GM19193 (cell line): ENCODE results near the gene POLR1C.

ENCODE experiments used
- POLR2A ChIP-seq: IDR thresholded peaks from 4 replicates; pipeline ENCODE4 v1.6.1; 2011; ENCODE audit not compliant: insufficient read depth, insufficient read length; ENCODE audit errors: extremely low read depth

The POLR1C gene, protein sequence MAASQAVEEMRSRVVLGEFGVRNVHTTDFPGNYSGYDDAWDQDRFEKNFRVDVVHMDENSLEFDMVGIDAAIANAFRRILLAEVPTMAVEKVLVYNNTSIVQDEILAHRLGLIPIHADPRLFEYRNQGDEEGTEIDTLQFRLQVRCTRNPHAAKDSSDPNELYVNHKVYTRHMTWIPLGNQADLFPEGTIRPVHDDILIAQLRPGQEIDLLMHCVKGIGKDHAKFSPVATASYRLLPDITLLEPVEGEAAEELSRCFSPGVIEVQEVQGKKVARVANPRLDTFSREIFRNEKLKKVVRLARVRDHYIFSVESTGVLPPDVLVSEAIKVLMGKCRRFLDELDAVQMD

GRCh38 chr6:43516697-43517504 lies at the start of gene POLR1C, which contains the start of gene YIPF3:
POLR1C (plus strand) TSS chr6:43517089; CDS start chr6:43517110, 21 bp downstream.
YIPF3 (minus strand) TSS chr6:43516926; CDS start chr6:43516807, 119 bp downstream.
- peak; percentile 92 for TF ChIP-seq POLR2A

GRCh38 chr6:43467752-43468151 lies 49.1 kb upstream of the POLR1C start:
- no peak for TF ChIP-seq POLR2A

DNA sequence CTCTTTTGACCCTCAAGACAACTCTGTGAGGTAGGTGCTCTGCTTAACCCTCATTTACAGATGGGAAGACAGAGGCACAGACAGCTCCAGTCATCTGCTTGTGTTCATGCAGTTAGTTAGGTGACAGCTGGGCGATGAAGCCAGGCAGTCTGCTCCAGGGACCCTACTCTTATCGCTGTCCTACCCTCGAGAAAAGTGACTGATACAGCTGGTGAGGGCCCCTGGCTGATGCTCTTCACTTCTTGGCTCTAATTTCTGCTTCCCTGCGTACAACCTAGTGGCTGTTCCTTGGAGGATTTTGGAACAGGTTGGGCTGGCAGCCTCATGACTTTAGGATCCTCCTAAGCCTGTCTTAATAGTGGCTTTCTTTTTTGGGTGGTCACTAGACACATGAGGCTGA lies 48.6 kb upstream of the POLR1C start:
- TF ChIP-seq POLR2A: no peak

DNA sequence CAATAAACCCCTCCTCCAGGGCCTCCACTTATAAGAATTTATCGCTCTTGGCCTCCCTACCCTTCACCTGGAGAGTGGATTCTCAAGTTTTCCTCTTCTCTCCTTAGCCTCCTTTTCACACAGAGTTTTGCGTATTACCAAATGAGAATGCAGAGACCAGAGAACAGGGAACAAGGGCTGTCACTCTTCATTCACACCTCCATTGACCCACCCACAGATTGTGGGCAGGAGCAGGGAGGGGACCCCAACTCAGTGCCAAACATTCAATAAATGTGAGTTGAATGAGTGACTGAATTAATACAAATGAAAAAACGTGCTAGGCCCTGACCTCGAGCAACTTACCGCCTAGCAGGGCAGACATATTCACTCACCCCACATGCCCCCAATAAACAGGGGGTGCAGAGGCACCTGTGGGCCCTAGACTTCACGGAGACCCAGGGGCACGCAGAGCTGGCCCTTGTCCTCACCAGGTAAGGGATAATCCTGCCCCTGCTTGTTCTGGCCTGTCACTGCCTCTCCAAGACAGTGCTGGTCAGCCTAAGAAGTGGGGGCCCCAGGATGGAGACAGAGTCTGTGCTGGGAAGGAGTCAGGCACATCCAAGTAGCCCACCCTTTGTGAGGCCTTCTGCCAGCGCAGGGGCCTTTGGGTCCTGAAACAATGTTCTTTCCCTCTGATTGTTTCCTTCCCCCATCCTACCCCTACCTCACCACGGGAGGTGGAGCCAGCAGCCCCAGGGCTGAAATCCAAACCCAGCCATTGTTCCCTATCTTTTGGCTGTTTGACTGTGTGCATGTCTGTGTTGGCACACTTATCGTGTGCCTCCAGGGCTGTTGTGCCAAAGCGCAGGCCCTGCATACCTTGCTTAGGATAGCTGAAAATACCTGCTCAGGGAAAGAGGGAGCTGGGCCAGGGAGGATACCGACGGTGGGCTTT lies 47.9 kb upstream of the POLR1C start:
- no peak for TF ChIP-seq POLR2A

DNA sequence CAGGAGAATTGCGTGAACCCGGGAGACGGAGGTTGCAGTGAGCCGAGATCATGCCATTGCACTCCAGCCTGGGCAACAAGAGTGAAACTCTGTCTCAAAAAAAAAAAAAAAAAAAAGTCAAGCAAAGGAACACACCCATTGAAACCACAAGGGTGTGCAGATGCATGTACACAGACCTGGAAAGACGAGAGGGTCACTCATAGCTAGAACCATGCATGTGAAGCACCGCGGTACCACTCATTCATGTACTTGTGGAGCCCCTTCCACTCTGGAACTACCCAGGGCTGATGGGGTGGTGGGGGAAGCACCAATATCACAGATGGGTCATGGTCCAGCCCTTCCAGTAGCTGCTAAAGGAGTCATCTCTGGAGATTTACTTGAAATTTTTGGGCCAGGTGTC lies 46.9 kb upstream of the POLR1C start:
- TF ChIP-seq POLR2A: no peak

DNA sequence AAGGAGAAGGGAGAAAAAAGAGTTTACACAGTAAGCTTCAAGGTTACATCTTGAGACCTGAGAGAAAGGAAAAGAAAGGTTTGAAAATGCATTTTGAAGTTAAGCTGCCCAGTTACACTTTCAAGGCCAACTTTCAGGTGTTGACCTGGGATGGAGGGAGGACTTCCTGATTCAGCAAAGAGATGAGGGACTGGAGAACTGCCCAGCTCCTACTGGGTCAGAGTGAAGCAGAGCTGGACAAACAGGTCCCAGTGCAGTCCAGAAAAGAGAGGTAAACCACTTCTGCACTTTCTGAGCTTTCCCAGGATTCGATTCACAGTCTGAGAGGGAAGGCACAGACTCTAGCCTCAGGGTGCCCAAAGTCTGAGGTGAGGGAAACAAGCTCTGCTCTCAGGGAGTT lies 45.5 kb upstream of the POLR1C start:
- TF ChIP-seq POLR2A: no peak

- TF ChIP-seq POLR2A: no peak
Measured at GRCh38 chr6:43472515-43472914, 44.4 kb upstream of the POLR1C start.

GRCh38 chr6:43475516-43475915 lies 41.4 kb upstream of the POLR1C start:
- TF ChIP-seq POLR2A: no peak

DNA sequence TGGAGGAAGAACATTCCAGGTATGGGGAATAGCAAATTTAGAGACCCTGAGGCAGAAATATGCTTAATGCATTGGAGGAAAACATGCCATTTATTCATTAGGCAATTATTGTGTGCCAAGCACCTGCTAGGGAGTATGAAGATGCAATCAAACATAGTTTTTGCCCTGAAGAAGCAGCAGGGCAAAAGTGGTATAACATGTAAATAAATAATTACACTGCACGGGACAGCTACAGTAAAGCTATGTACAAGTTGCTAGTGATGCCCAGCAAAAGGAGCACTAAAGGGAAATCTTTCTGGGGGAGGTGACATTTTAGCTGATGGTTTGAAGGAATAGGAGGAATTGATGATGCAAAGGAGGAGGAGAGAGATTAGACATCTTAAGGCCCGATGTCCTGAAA lies 40.1 kb upstream of the POLR1C start:
- no peak for TF ChIP-seq POLR2A

DNA sequence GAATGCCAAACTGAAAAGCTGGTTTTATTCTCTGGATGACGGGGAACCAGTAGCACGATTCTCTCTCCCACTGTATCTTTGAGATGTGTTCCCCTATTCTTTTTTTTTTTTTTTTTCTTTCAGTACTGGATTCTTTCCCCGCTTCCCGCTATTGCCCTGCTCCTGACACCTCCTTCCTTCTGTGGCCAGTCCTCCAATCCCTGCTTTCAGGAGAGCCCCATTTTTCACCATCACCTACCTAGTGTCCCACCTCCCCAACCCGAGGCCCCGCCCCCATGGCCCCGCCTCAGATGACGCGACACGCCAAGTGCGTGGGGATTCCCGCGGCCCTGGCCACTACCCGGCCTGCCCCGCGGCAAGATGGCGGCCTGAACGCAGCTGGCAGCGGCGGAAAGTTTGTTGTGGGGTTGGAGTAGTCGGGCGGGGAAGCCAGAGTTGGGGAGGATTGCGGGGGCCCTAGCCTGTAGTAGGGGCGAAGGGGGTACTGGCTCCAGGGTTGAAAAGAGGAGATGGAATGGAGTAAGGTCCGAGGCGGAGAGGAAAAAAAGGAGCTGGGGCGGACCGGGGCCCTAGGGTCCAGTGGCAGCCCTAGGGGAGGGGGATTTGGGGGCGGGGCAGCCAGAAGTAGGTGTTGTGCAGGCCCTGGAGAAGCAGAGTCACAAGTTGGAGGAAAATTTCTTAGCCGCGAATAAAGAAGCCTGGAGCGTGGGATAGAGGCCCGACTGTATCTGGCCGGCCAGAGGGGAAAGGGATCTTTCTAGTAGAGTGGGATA lies 39.5 kb upstream of the POLR1C start, which contains the start of gene TJAP1:
TSS of gene TJAP1 (plus strand) at position 336 of the 773 bp plus-strand sequence. CDS start 21,432 bp downstream, outside the sequence.
- TF ChIP-seq POLR2A: peak; percentile 91

DNA sequence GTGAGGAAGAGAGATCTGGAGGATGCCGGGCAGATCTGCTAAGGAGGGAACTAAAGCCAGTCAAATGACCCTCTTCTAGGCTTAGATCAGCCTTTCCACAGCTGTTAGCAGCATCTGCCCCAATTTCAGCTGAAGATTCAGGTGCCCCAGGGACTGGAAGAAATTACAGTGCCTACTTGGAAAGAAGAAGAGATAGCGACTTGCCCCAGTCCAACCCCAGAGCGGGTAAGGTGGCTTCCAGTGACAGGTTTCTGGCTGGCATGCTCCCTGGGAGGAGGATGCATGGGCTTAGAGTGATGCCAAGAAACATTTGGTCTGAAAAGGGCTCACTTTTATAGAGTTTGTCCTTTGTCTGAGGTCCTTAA lies 38.9 kb upstream of the POLR1C start:
- no peak for TF ChIP-seq POLR2A

- TF ChIP-seq POLR2A: no peak
Measured at GRCh38 chr6:43481075-43481474, 35.8 kb upstream of the POLR1C start.

- no peak for TF ChIP-seq POLR2A
Measured at GRCh38 chr6:43481591-43482236, 35.2 kb upstream of the POLR1C start.
